Peyer's patch (tissue), 4 donors: Measurements from ENCODE around the gene ATG2A.

Experiments
- POLR2A ChIP-seq, 2 donors: fragments of 450-650 bp; IDR thresholded peaks; one replicate each; pipeline ENCODE4 v1.5.1; 2017; ENCODE audit warnings: antibody characterized with exemption in 2 of 2, mild to moderate bottlenecking in 2 of 2, moderate library complexity in 2 of 2
- TF ChIP-seq, protein P1 (sequence below), 6 experiments: fragments of 450-650 bp in 4 of 6; fragments of 200-600 bp in 2 of 6; sonication (generic) in 1 of 6; IDR thresholded peaks; one replicate each; pipeline ENCODE4 v1.5.1; 2017 to 2019; ENCODE audit warnings: antibody characterized with exemption in 6 of 6, mild to moderate bottlenecking in 3 of 6, moderate library complexity in 1 of 6

DNA sequence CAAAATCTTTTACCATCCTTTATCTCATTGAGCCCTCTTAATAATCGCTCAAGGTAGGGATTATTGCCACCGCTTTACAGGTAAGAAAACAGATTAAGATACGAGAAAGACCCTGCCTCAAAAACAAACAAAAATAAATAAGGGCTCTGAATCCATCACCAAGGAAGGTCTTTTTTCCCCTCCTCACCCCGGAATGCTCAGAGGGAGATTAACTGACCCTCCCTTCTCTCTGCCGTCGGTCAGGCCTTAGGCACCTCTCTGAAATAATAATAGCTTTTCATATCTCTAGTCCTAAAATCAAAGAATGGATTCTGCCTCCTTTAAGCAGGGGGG, 620 bp upstream of the ATG2A start:
- TF ChIP-seq, protein P1, sequence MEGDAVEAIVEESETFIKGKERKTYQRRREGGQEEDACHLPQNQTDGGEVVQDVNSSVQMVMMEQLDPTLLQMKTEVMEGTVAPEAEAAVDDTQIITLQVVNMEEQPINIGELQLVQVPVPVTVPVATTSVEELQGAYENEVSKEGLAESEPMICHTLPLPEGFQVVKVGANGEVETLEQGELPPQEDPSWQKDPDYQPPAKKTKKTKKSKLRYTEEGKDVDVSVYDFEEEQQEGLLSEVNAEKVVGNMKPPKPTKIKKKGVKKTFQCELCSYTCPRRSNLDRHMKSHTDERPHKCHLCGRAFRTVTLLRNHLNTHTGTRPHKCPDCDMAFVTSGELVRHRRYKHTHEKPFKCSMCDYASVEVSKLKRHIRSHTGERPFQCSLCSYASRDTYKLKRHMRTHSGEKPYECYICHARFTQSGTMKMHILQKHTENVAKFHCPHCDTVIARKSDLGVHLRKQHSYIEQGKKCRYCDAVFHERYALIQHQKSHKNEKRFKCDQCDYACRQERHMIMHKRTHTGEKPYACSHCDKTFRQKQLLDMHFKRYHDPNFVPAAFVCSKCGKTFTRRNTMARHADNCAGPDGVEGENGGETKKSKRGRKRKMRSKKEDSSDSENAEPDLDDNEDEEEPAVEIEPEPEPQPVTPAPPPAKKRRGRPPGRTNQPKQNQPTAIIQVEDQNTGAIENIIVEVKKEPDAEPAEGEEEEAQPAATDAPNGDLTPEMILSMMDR (IDR thresholded peaks at IDR 0.05), result no peak
- TF ChIP-seq POLR2A (IDR thresholded peaks at IDR 0.05), result no peak
